HG02943 (cell line): Measurements from ENCODE around the gene B4GALT5.
"Not testable (repeated sequence)": the region's sequence is repeated elsewhere in the genome, so short reads cannot be mapped to it uniquely, and the experiment has no call there.

Source experiments
- ATAC-seq: cut with Tn5 transposase; IDR thresholded peaks from one replicate; pipeline ENCODE4 v1.9.1; 2021; ENCODE audit warnings: mild to moderate bottlenecking, low read depth, moderate library complexity; ENCODE audit not compliant: unreplicated experiment

Gene B4GALT5

GRCh38 chr20:49739042-49739441 lies 25.4 kb upstream of the B4GALT5 start:
- no peak for ATAC-seq

- no peak for ATAC-seq
Observed at GRCh38 chr20:49737260-49737659, 23.6 kb upstream of the B4GALT5 start.

GRCh38 chr20:49729780-49730179 lies 16.1 kb upstream of the B4GALT5 start:
- ATAC-seq, result no peak

GRCh38 chr20:49727894-49728885 lies 14.5 kb upstream of the B4GALT5 start:
- ATAC-seq, result no peak

GRCh38 chr20:49727478-49727877 lies 13.8 kb upstream of the B4GALT5 start:
- no peak for ATAC-seq

GRCh38 chr20:49725694-49726093 lies 12.0 kb upstream of the B4GALT5 start:
- no peak for ATAC-seq

GRCh38 chr20:49725224-49725606 lies 11.5 kb upstream of the B4GALT5 start:
- ATAC-seq, result not testable (repeated sequence)

GRCh38 chr20:49724408-49725223 lies 10.9 kb upstream of the B4GALT5 start:
- no peak for ATAC-seq

- not testable (repeated sequence) for ATAC-seq
Observed at GRCh38 chr20:49723758-49724157, 10.1 kb upstream of the B4GALT5 start.

- ATAC-seq, result not testable (repeated sequence)
Observed at GRCh38 chr20:49721326-49721725, 7.6 kb upstream of the B4GALT5 start.

GRCh38 chr20:49715466-49715865 lies 1.8 kb upstream of the B4GALT5 start:
- no peak for ATAC-seq

- no peak for ATAC-seq
Observed at GRCh38 chr20:49712996-49713752, 504 bp downstream of the B4GALT5 start.

GRCh38 chr20:49712646-49712995 lies 1.1 kb downstream of the B4GALT5 start:
- ATAC-seq, result no peak

- no peak for ATAC-seq
Observed at GRCh38 chr20:49712118-49712517, 1.6 kb downstream of the B4GALT5 start.

- ATAC-seq, result no peak
Observed at GRCh38 chr20:49711667-49711987, 2.1 kb downstream of the B4GALT5 start.

GRCh38 chr20:49710971-49711666 lies 2.6 kb downstream of the B4GALT5 start:
- ATAC-seq, result no peak

- ATAC-seq, result no peak
Observed at GRCh38 chr20:49707118-49707517, 6.6 kb downstream of the B4GALT5 start.

GRCh38 chr20:49706630-49707091 lies 7.0 kb downstream of the B4GALT5 start:
- no peak for ATAC-seq

GRCh38 chr20:49705893-49706292 lies 7.8 kb downstream of the B4GALT5 start:
- not testable (repeated sequence) for ATAC-seq

GRCh38 chr20:49705358-49705757 lies 8.3 kb downstream of the B4GALT5 start:
- ATAC-seq, result no peak
